GM21390 (cell line): ENCODE data around the gene TRIM29.

Experiments
- ATAC-seq: cut with Tn5 transposase; IDR thresholded peaks from one replicate; pipeline ENCODE4 v1.9.1; 2021; ENCODE audit not compliant: unreplicated experiment

TRIM29 gene

GRCh38 chr11:120064341-120064740 lies 73.6 kb downstream of the TRIM29 start:
- no peak for ATAC-seq

GRCh38 chr11:120063686-120064340 lies 74.1 kb downstream of the TRIM29 start:
- ATAC-seq: no peak

- no peak for ATAC-seq
These were observed 75.4 kb downstream of the TRIM29 start for GRCh38 chr11:120062561-120062930.

- no peak for ATAC-seq
These were observed 76.0 kb downstream of the TRIM29 start for GRCh38 chr11:120061761-120062560.
